GM08714 (cell line): ENCODE measurements around the gene PPP1CA.

Experiments used
- H3K4me3 ChIP-seq: fragments of 200-500 bp; sonication (Bioruptor generic); 2 replicates; pipeline ENCODE4 v1.5.1; 2014; ENCODE audit warnings: mild to moderate bottlenecking, low read length, inconsistent platforms
- ZNF274 ChIP-seq: IDR thresholded peaks from 2 replicates; pipeline ENCODE4 v1.6.1; 2012; ENCODE audit warnings: mild to moderate bottlenecking, low read depth, low read length

PPP1CA gene

GRCh38 chr11:67371189-67371910 lies 30.3 kb downstream of the PPP1CA start:
- H3K4me3 ChIP-seq: peak overlapping the region; percentile 55; the same call in 1 of the 2 replicates
- TF ChIP-seq ZNF274: no peak

- no peak overlapping the region; the same call in 1 of the 2 replicates for H3K4me3 ChIP-seq
- TF ChIP-seq ZNF274: no peak
These were observed 31.1 kb downstream of the PPP1CA start for GRCh38 chr11:67370351-67371076.

DNA sequence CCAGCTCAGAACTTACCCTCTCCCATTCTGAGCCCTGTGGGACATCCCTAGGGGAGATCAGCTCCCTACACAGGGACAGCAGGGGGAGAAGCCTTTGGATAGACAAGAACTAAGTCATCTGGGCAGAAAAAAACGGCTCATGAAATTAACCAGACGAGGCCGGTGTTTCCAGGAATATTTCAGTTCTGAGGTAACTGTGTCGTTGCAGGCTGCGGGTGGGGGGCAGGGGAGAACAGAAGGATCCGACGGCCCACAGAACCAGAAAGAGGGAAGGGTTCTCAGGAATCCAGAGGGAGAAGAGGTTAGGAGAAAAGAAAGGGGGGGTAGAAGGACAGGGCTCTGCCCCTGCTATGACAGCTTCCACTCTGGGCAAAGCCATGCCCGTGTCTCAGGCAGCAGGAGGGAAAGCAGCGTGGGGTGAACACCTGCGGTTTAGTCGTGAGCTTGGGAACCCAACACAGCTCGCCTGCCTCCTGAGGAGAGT lies 31.8 kb downstream of the PPP1CA start:
- H3K4me3 ChIP-seq: no peak overlapping the region
- TF ChIP-seq ZNF274: no peak

GRCh38 chr11:67369275-67369674 lies 32.4 kb downstream of the PPP1CA start:
- H3K4me3 ChIP-seq: no peak overlapping the region
- no peak for TF ChIP-seq ZNF274

GRCh38 chr11:67368621-67369020 lies 33.0 kb downstream of the PPP1CA start:
- no peak overlapping the region; the same call in 1 of the 2 replicates for H3K4me3 ChIP-seq
- TF ChIP-seq ZNF274: no peak

- H3K4me3 ChIP-seq: no peak overlapping the region
- TF ChIP-seq ZNF274: no peak
These were observed 33.9 kb downstream of the PPP1CA start for GRCh38 chr11:67367761-67368227.

DNA sequence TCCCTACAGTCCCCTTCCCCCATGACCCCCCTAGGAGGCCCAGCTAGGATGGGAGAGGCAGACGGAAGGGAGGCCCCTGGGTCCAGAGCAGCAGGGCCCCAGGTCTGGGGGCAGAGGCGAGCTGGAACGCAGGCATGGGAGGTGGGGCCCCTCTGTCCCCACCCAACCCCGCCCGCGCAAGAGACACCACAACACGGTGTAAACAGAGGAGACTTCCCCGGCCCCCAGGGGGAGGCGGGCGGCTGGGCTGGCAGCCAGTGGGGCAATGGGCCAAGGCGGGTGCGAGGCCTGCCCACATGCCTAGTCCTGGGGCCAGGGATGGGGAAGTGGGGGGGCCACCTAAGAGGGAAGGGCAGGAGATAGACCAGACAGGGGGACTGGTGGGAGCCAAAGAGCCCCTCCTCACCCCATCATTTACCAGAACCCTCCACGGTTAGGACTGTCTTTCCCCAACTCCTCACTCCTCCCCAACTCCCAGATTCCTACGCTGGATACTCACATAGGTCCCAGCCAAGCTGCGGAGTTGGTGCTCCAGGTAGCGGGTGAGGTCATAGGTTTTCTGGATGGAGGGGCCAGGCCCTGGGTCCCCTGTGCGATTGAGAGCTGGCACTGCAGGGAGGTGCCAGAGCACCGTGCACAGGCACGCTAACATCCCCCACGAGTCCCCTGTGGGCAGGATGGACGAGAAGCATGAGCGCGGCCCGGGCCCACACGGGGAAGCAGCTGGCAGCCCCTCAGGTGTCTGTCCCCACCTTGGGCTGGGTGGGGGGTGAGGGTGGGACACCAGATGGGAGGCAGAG lies 34.5 kb downstream of the PPP1CA start:
- H3K4me3 ChIP-seq: no peak overlapping the region
- TF ChIP-seq ZNF274: no peak

DNA sequence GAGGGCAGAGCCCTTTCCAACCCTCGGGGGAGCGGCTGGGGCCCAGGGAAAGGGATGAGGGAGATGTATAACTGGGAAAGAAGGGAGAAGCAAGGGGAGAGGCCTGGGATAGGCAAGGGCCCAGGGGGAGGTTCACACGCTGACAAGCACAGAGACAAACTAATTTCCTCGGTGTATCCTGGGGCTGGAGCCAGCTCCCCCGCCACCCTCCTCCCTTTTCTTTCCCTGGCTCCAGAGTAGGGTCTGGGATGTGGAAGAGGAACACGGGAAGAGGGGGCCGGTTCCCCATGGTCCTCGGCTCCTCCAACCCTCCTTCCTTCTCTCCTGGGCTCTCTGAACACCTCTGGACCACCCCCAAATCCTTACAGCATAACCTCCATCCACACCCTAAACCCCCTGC lies 35.1 kb downstream of the PPP1CA start:
- H3K4me3 ChIP-seq: no peak overlapping the region

GRCh38 chr11:67365736-67366444 lies 35.8 kb downstream of the PPP1CA start:
- no peak for TF ChIP-seq ZNF274
- H3K4me3 ChIP-seq: no peak overlapping the region

More for the DNA sequence above, 35.1 kb downstream of the PPP1CA start:
- TF ChIP-seq ZNF274: no peak

DNA sequence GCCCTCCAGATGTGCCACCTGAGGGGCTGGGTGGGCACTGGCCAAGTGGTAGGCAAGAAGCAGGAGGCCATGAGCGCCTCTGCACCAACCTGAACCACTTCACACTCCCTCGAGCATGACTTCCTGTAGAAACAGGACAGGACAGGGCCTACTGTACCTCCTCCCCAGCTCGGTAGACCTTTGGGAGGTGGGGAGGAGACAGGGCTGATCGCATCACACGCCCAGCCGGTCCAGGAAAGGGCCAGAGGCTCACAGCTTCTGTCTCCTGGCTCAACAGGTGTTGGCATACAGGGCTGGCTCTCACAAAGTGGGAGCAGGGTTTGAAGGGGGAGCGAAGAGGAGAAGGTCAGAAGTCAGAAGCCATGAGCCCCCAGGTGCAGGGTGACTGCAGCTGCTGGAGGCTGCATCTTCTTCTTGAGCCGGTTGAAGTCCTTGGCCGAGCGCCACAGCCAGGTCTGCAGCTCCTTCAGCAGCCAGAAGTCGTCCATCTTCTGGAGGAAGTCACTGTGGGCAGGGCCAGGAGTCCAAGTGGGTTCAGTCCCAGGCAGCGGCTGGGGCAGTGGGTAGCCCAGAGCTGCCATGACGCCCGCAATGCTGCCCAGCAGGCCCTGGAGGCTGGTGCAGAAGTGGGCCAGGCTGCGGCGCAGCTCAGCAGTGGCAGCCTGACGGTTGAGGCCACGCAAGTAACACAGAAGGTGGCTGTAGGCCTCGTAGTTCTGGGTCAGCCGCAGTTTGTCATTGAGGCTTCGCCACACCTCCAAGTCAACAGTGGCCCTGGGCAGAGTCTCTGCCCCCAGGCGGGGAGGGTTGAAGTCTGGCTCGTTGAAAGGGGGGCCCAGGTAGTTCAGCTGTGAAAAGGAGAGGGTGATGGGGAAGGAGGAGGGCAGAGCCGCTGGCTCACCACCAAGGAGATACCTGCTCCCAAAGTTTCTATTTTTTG lies 36.6 kb downstream of the PPP1CA start:
- no peak for TF ChIP-seq ZNF274
- no peak overlapping the region for H3K4me3 ChIP-seq

DNA sequence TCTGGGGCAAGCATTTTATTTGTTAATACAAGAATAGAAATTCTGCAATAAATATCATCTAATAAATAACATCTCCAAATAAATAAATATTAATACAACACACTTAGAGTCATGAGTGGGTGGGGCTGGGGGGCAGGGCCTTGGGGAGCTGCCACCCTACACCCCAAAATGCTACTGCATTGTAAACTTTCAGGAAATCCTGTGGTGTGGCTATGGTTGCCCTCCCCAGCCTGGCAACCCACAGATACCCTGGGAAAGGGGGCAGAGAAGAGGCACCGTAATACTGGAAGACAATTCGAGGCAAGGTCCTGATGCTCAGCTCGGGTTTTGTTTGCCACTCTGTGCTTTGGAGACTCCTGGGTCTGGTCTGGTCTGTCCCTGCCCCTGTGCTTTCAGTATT lies 37.5 kb downstream of the PPP1CA start:
- no peak for TF ChIP-seq ZNF274
- no peak overlapping the region for H3K4me3 ChIP-seq

DNA sequence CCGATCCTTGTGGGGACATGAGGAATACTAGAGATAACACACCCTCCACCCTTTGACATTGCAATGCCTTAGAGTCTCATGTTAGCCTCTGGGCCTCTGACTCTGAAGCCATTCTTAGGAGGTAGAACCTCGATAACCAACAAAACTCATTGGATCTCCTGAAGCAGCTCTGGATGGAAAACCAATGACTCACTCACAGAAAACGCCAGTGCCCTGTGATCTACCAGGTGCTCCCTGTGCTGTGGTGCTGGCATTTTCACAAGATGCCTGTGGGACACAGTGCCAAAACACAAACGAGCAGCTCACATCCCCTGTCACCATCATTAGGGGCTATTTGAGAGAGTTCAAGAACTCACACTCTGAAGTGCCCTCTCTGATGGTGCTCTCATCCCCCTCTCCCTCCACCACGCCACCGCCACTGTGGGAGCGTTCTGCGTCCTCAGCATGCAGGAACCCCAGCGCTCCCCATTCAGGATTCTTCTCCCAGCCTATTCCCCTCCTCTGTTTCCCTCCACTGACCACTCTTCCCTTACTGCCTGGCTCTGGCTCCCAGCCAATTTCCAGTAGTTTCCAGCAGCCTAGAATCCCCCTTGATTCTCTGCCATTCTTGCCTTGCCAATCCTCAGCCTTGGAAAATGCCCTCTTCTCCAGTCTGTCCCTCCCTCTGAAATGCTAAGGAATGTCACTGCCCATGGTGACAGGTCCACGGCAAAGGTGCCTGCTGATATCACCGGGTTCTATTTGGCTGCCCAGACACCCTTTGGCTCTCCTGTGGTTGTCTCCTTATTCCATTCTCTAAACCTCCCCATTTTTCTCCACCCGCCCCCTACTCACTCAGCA lies 43.6 kb downstream of the PPP1CA start:
- no peak for TF ChIP-seq ZNF274
- no peak overlapping the region for H3K4me3 ChIP-seq
